K562 (cell line): ENCODE measurements around the gene SLC1A3. TPM values are rescaled to one million over a fixed set of nuclear protein-coding genes. Genes with fewer than 3 reads are reported as not detected.

Source experiments
- ATAC-seq: fragments of 200-7000 bp; cut with Tn5 transposase; 3 replicates; pipeline ENCODE4 v1.9.1; 2020; ENCODE audit warnings: moderate library complexity
- BruUV-seq: library from RNA; stranded (reverse); fragments of 400-500 nt; replicated peaks from 2 replicates; lab custom pipeline; 2021; lab: Mats Ljungman, UMichigan
- CTCF ChIA-PET: fragments of 300-600 bp; formaldehyde crosslinking; extraction: SDS; loops from one replicate; lab custom pipeline; 2021; ENCODE audit warnings: low intra/inter-chr PET ratio; lab: Yijun Ruan, JAX
- POLR2A ChIA-PET: fragments of 300-600, 350-650 bp; sonication (Branson Sonifier 250); formaldehyde crosslinking; extraction: SDS; loops from one replicate; lab custom pipeline; 2021; ENCODE audit warnings: antibody characterized with exemption, inconsistent platforms; lab: Yijun Ruan, JAX
- DNase-seq, 4 experiments: peaks; one replicate each; pipeline versions ENCODE4 v3.0.0 to v3.0.0-alpha.2; 2011 to 2018; ENCODE audit warnings: low spot score in 3 of 4, mixed read lengths in 3 of 4; ENCODE audit errors: extremely low read depth in 1 of 4
- FAIRE-seq: peaks from 2 replicates; lab custom pipeline; 2011; peaks lifted over from hg19 to GRCh38; lab: Jason Lieb, UNC
- H2AFZ ChIP-seq: 2 replicates; pipeline ENCODE4 v1.6.0; 2011; ENCODE audit warnings: low read depth, low read length, control low read depth, inconsistent platforms
- H3K27ac ChIP-seq: fragments of 200-600 bp; 3 replicates; pipeline ENCODE4 v1.8.0; 2011; ENCODE audit warnings: low read depth, mild to moderate bottlenecking, control low read depth, inconsistent platforms, low read length, moderate library complexity, mixed read lengths; ENCODE audit errors: extremely low read depth
- H3K27me3 ChIP-seq, 2 experiments: fragments of 300-600 bp in 1 of 2; 2 replicates in 1 of 2; 3 replicates in 1 of 2; pipeline versions ENCODE4 v1.6.0 to v1.8.0; 2011; ENCODE audit warnings: inconsistent platforms in 2 of 2, low read length in 2 of 2, mild to moderate bottlenecking in 1 of 2, mixed read lengths in 1 of 2, moderate library complexity in 1 of 2; ENCODE audit not compliant: control insufficient read depth in 2 of 2, insufficient read depth in 2 of 2
- H3K36me3 ChIP-seq: fragments of 300-600 bp; 3 replicates; pipeline ENCODE4 v1.8.0; 2011; ENCODE audit warnings: mild to moderate bottlenecking, low read length, inconsistent platforms; ENCODE audit not compliant: control insufficient read depth, insufficient read depth
- H3K4me1 ChIP-seq, 2 experiments: fragments of 200-600 bp in 1 of 2; replicated peaks in 1 of 2; 2 replicates in 1 of 2; 3 replicates in 1 of 2; pipeline versions ENCODE4 v1.5.1 to v1.8.0; 2011; ENCODE audit warnings: inconsistent platforms in 2 of 2, low read length in 2 of 2, mild to moderate bottlenecking in 1 of 2, mixed read lengths in 1 of 2, moderate library complexity in 1 of 2; ENCODE audit not compliant: control insufficient read depth in 2 of 2, insufficient read depth in 2 of 2
- H3K4me2 ChIP-seq: 2 replicates; pipeline ENCODE4 v1.6.1; 2011; ENCODE audit warnings: low read length, control low read depth, inconsistent platforms, mixed read lengths; ENCODE audit not compliant: insufficient read depth
- H3K4me3 ChIP-seq: fragments of 200-600 bp; sonication (generic), shearing (Covaris generic); 2 replicates; pipeline ENCODE4 v1.5.1; 2016; ENCODE audit warnings: control low read depth, inconsistent platforms
- H3K79me2 ChIP-seq: fragments of 200-600 bp; 3 replicates; pipeline ENCODE4 v1.8.0; 2011; ENCODE audit warnings: low read length, inconsistent platforms; ENCODE audit not compliant: control insufficient read depth, insufficient read depth
- H3K9ac ChIP-seq, 2 experiments: 2 replicates each; pipeline versions ENCODE4 v1.6.0 to v1.6.1; 2011; ENCODE audit warnings: low read depth in 2 of 2, low read length in 2 of 2, control low read depth in 1 of 2, inconsistent platforms in 1 of 2, mild to moderate bottlenecking in 1 of 2, mixed read lengths in 1 of 2; ENCODE audit not compliant: insufficient read depth in 1 of 2
- H3K9me1 ChIP-seq: one replicate; pipeline ENCODE4 v1.6.0; 2011; ENCODE audit warnings: inconsistent platforms, mild to moderate bottlenecking, low read length, moderate library complexity; ENCODE audit not compliant: control insufficient read depth, insufficient read depth
- H3K9me3 ChIP-seq: replicated peaks from 2 replicates; pipeline ENCODE4 v1.5.1; 2011; ENCODE audit warnings: low read depth, low read length, inconsistent platforms; ENCODE audit not compliant: control insufficient read depth, insufficient read depth
- H4K20me1 ChIP-seq: replicated peaks from 2 replicates; pipeline ENCODE4 v1.6.1; 2011; ENCODE audit warnings: low read length, inconsistent platforms, mixed read lengths; ENCODE audit not compliant: control insufficient read depth, insufficient read depth
- SMARCB1 ChIP-seq: IDR thresholded peaks from 2 replicates; pipeline ENCODE4 v1.6.1; 2011; ENCODE audit warnings: improper control_type of control experiment, low read depth; ENCODE audit not compliant: insufficient read length
- ZNF316 ChIP-seq: fragments of 450-650 bp; IDR thresholded peaks from 2 replicates; pipeline ENCODE4 v1.6.1; 2016
- ZZZ3 ChIP-seq: fragments of 450-650 bp; IDR thresholded peaks from 2 replicates; pipeline ENCODE4 v1.6.1; 2016; ENCODE audit warnings: antibody characterized with exemption, mild to moderate bottlenecking, moderate library complexity
- WGBS: fragments of 100-300 bp; shearing (Covaris generic); methylation state at CpG from one replicate; pipeline ENCODE4 v1.1.6; 2016; ENCODE audit warnings: low coverage, mixed read lengths; ENCODE audit not compliant: insufficient coverage; ENCODE audit errors: missing lambda C conversion rate; 5-methylcytosine and 5-hydroxymethylcytosine counted together
- in situ Hi-C: fragments of 300-500 bp; cut with MboI; formaldehyde crosslinking; loops from 4 replicates; pipeline ENCODE4 v1.15.0; 2018; ENCODE audit warnings: inconsistent platforms, mixed read lengths
- intact Hi-C: fragments of 100-400 bp; cut with micrococcal nuclease; formaldehyde crosslinking; loops from 2 replicates; pipeline ENCODE4 v1.14.2; 2022
- polyA plus RNA-seq, 8 experiments: library from polyadenylated mRNA; depleted of rRNA in 4 of 8; stranded (reverse) in 5 of 8; unstranded in 3 of 8; fragments of >200 nt; fragmentation: Nextera tagmentation in 2 of 8; fragmentation: Illumina TruSeq in 1 of 8; extraction: Ambion mirVana in 2 of 8; extraction: Trizol in 1 of 8; gene quantifications; 2 replicates each; pipeline versions ENCODE4 v1.2.1 to v1.2.3, GENCODE V29; 2011 to 2014; ENCODE audit warnings: inconsistent platforms in 1 of 8, missing spikeins in 1 of 8
- total RNA-seq, 7 experiments: library from RNA; depleted of rRNA in 6 of 7; stranded (reverse); fragments of >200 nt in 6 of 7; fragmentation: Illumina TruSeq in 2 of 7; extraction: Trizol in 2 of 7; gene quantifications; 2 replicates each; pipeline versions ENCODE4 v1.2.1 to v1.2.3, GENCODE V29; 2011 to 2021; ENCODE audit warnings: low replicate concordance in 1 of 7
- TF ChIP-seq, protein P1 (sequence below): sonication (generic); formaldehyde crosslinking; IDR thresholded peaks from 2 replicates; pipeline ENCODE4 v1.5.0; 2020; ENCODE audit warnings: missing genetic modification reagents

The SLC1A3 gene
- total and polyA plus RNA-seq, 9 of the 15 experiments (the other 6 are each of a cell fraction or from before 2014, with no cell fraction given): 0.13 TPM; not detected in 8

DNA sequence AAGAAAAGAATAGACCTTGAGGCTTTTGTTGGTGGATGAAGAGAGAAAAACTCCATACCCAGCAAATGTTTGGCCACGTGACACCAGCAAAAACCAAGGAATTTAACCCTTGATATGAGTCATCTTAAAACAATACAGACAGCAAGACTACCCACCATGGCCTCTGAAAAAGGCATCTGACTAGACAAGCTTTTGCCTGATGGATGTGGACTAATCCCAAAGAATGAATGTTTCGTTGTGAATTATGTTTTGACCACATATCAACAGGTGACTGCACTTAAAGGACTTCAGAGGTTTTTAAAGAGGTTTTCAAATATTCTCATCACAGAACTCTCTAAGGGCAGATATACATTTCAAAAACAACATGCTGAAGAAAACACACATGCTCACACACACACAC, 33.0 kb upstream of the SLC1A3 start:
- no peak overlapping the region for H3K4me2 ChIP-seq
- H3K27ac ChIP-seq: no peak overlapping the region
- no peak overlapping the region for H2AFZ ChIP-seq
- H3K9me1 ChIP-seq: no peaks in the 10 kb centered on the region
- ChIA-PET POLR2A (no interaction called here), CTCF (no interaction called here)
- no peaks in the 10 kb centered on the region for H3K36me3 ChIP-seq
- ATAC-seq (no peak), DNase-seq (no peak), FAIRE-seq (no peak)
- no peaks in the 10 kb centered on the region for H3K4me1 ChIP-seq
- TF ChIP-seq, protein P1, sequence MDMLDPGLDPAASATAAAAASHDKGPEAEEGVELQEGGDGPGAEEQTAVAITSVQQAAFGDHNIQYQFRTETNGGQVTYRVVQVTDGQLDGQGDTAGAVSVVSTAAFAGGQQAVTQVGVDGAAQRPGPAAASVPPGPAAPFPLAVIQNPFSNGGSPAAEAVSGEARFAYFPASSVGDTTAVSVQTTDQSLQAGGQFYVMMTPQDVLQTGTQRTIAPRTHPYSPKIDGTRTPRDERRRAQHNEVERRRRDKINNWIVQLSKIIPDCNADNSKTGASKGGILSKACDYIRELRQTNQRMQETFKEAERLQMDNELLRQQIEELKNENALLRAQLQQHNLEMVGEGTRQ (CRISPR knock-in tag): peak; percentile 20; the same call in 1 of the 2 replicates
- no peak for TF ChIP-seq ZZZ3
- H3K27me3 ChIP-seq: no peaks in the 10 kb centered on the region
- intact Hi-C loops: no loop called here
- no peaks in the 10 kb centered on the region for H4K20me1 ChIP-seq
- WGBS: 0% methylated on average over 2 of the region's 2 CpGs
- no peaks in the 10 kb centered on the region for H3K79me2 ChIP-seq
- H3K4me3 ChIP-seq: no peak overlapping the region
- no peak overlapping the region for H3K9ac ChIP-seq
- in situ Hi-C loops: no loop called here
- H3K9me3 ChIP-seq: no peaks in the 10 kb centered on the region
- BruUV-seq: no TSS peak

DNA sequence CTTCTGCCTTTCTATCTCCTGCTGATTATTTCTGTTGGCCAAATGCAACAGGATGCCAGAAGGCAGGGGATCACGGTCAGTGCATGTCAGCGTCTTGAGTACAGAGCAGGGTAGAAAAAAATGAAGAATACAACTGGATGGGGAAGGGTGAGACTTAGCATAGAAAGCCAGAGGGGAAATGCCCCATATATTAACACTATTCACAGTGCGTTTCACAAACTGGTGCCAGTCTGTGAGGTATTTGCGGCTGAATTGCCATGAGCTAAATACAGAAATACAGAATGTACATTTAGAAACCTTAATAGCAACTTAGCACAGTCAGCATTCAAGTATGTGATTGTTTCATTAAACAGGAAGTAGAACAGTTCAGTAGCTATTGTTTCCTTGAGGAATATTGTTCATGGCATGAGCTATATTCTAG, 31.0 kb upstream of the SLC1A3 start:
- Histone ChIP-seq H4K20me1 (no peaks in the 10 kb centered on the region), H3K4me2 (no peak overlapping the region), H2AFZ (no peak overlapping the region), H3K36me3 (no peaks in the 10 kb centered on the region), H3K9me1 (no peaks in the 10 kb centered on the region), H3K9ac (no peak overlapping the region), H3K79me2 (no peaks in the 10 kb centered on the region), H3K27ac (no peak overlapping the region), H3K27me3 (no peaks in the 10 kb centered on the region), H3K4me3 (no peak overlapping the region), H3K4me1 (no peaks in the 10 kb centered on the region), H3K9me3 (no peaks in the 10 kb centered on the region)
- ATAC-seq: no peak
- under 1% methylated on average over 4 of the region's 4 CpGs for WGBS
- no TSS peak for BruUV-seq
- intact Hi-C loops (no loop called here), in situ Hi-C loops (no loop called here)
- ChIA-PET POLR2A (no interaction called here), CTCF (no interaction called here)
- DNase-seq: no peak
- TF ChIP-seq ZNF316 (peak; percentile 15; the same call in 1 of the 2 replicates), SMARCB1 (no peak)
- no peak for FAIRE-seq
